Dendritic cell treated with granulocyte-macrophage colony-stimulating factor and Interleukin-4, amounts not matched to agents 40 ng/mL and 50 ng/mL, for 4 days (primary cell): ENCODE data around the gene ANKRD22.
A peak's percentile ranks its signal among the peaks of the same experiment; 100 is the strongest.

Source experiments
- H3K27ac Mint-ChIP-seq: one replicate; pipeline ENCODE4 v1.8.0; 2022; ENCODE audit warnings: mild to moderate bottlenecking, mixed read lengths
- H3K27me3 Mint-ChIP-seq: one replicate; pipeline ENCODE4 v1.8.0; 2022; ENCODE audit warnings: mild to moderate bottlenecking, mixed read lengths
- H3K36me3 Mint-ChIP-seq: one replicate; pipeline ENCODE4 v1.8.0; 2022; ENCODE audit warnings: low read depth, mixed read lengths
- H3K4me1 Mint-ChIP-seq: one replicate; pipeline ENCODE4 v1.8.0; 2022; ENCODE audit warnings: low read depth, mixed read lengths
- H3K4me3 Mint-ChIP-seq: one replicate; pipeline ENCODE4 v1.8.0; 2022; ENCODE audit warnings: mild to moderate bottlenecking, moderate library complexity, mixed read lengths
- H3K9me3 Mint-ChIP-seq: one replicate; pipeline ENCODE4 v1.8.0; 2022; ENCODE audit warnings: mixed read lengths
- intact Hi-C: fragments of 100-400 bp; cut with micrococcal nuclease; formaldehyde crosslinking; loops from one replicate; pipeline ENCODE4 v1.15.0; 2022

The ANKRD22 gene

GRCh38 chr10:88810196-88810961 lies 41.3 kb downstream of the ANKRD22 start:
- Mint-ChIP-seq H3K27me3 (peaks cover 8% of the 10 kb centered on the region), H3K4me1 (peaks cover 5% of the 10 kb centered on the region), H3K4me3 (no peak overlapping the region), H3K36me3 (no peaks in the 10 kb centered on the region), H3K9me3 (no peaks in the 10 kb centered on the region), H3K27ac (no peak overlapping the region)
- intact Hi-C loops = loop anchor here (1.0 kb wide), 1 partner anchor 122 kb away; no protein-coding TSS in a partner anchor

- Mint-ChIP-seq H3K9me3 (no peaks in the 10 kb centered on the region), H3K36me3 (no peaks in the 10 kb centered on the region), H3K4me1 (peaks cover 5% of the 10 kb centered on the region), H3K27me3 (peaks cover 8% of the 10 kb centered on the region), H3K27ac (no peak overlapping the region), H3K4me3 (no peak overlapping the region)
- intact Hi-C loops = loop anchor here (1.0 to 2.0 kb wide), 2 partner anchors 121 to 245 kb away; no protein-coding TSS in a partner anchor
Measured at GRCh38 chr10:88809621-88810020, 42.0 kb downstream of the ANKRD22 start.

GRCh38 chr10:88805924-88806323 lies 45.7 kb downstream of the ANKRD22 start:
- Mint-ChIP-seq H3K4me1 (no peaks in the 10 kb centered on the region), H3K9me3 (no peaks in the 10 kb centered on the region), H3K27me3 (peaks cover 5% of the 10 kb centered on the region), H3K4me3 (no peak overlapping the region), H3K36me3 (no peaks in the 10 kb centered on the region), H3K27ac (no peak overlapping the region)
- intact Hi-C loops = no loop called here

- H3K36me3 Mint-ChIP-seq = no peaks in the 10 kb centered on the region
- no peaks in the 10 kb centered on the region for H3K9me3 Mint-ChIP-seq
- peaks cover 5% of the 10 kb centered on the region for H3K27me3 Mint-ChIP-seq
- H3K4me3 Mint-ChIP-seq = no peak overlapping the region
- H3K27ac Mint-ChIP-seq = no peak overlapping the region
- intact Hi-C loops = no loop called here
- H3K4me1 Mint-ChIP-seq = no peaks in the 10 kb centered on the region
Measured at GRCh38 chr10:88805361-88805760, 46.3 kb downstream of the ANKRD22 start.

- Mint-ChIP-seq H3K27ac (no peak overlapping the region), H3K4me1 (no peaks in the 10 kb centered on the region), H3K27me3 (peaks cover 10% of the 10 kb centered on the region), H3K36me3 (no peaks in the 10 kb centered on the region), H3K9me3 (no peaks in the 10 kb centered on the region), H3K4me3 (no peak overlapping the region)
- intact Hi-C loops = no loop called here
Measured at GRCh38 chr10:88804083-88804812, 47.4 kb downstream of the ANKRD22 start.

GRCh38 chr10:88803641-88804040 lies 48.0 kb downstream of the ANKRD22 start:
- no peaks in the 10 kb centered on the region for H3K36me3 Mint-ChIP-seq
- no peak overlapping the region for H3K4me3 Mint-ChIP-seq
- H3K9me3 Mint-ChIP-seq = no peaks in the 10 kb centered on the region
- H3K27me3 Mint-ChIP-seq = peaks cover 10% of the 10 kb centered on the region
- H3K27ac Mint-ChIP-seq = no peak overlapping the region
- intact Hi-C loops = no loop called here
- no peaks in the 10 kb centered on the region for H3K4me1 Mint-ChIP-seq

GRCh38 chr10:88802523-88803285 lies 48.9 kb downstream of the ANKRD22 start, which contains the start of gene LIPM:
Gene LIPM (plus strand): TSS chr10:88802730. CDS start chr10:88802897, 167 bp downstream.
- Mint-ChIP-seq H3K36me3 (no peaks in the 10 kb centered on the region), H3K27me3 (peaks cover 17% of the 10 kb centered on the region), H3K4me1 (no peaks in the 10 kb centered on the region), H3K4me3 (no peak within 1 kb of the TSS), H3K27ac (no peak within 1 kb of the TSS), H3K9me3 (no peaks in the 10 kb centered on the region)
- intact Hi-C loops = no loop called here

- Mint-ChIP-seq H3K36me3 (no peaks in the 10 kb centered on the region), H3K9me3 (no peaks in the 10 kb centered on the region), H3K4me3 (no peak overlapping the region), H3K4me1 (no peaks in the 10 kb centered on the region), H3K27ac (no peak overlapping the region), H3K27me3 (peaks cover 22% of the 10 kb centered on the region)
- intact Hi-C loops = no loop called here
Measured at GRCh38 chr10:88800152-88801125, 51.2 kb downstream of the ANKRD22 start.

GRCh38 chr10:88794731-88795130 lies 56.9 kb downstream of the ANKRD22 start:
- Mint-ChIP-seq H3K9me3 (no peaks in the 10 kb centered on the region), H3K27me3 (peaks cover 25% of the 10 kb centered on the region)

GRCh38 chr10:88793712-88794299 lies 57.8 kb downstream of the ANKRD22 start:
- H3K27ac Mint-ChIP-seq = no peak overlapping the region

More at GRCh38 chr10:88794731-88795130, 56.9 kb downstream of the ANKRD22 start:
- intact Hi-C loops = no loop called here
- no peak overlapping the region for H3K4me3 Mint-ChIP-seq
- H3K36me3 Mint-ChIP-seq = no peaks in the 10 kb centered on the region
- H3K4me1 Mint-ChIP-seq = peaks cover 14% of the 10 kb centered on the region
- no peak overlapping the region for H3K27ac Mint-ChIP-seq

GRCh38 chr10:88792661-88793060 lies 59.0 kb downstream of the ANKRD22 start:
- no peaks in the 10 kb centered on the region for H3K36me3 Mint-ChIP-seq
- H3K9me3 Mint-ChIP-seq = no peaks in the 10 kb centered on the region
- intact Hi-C loops = no loop called here
- peak overlapping the region; percentile 17 for H3K27ac Mint-ChIP-seq
- peaks cover 14% of the 10 kb centered on the region for H3K4me1 Mint-ChIP-seq
- peaks cover 22% of the 10 kb centered on the region for H3K27me3 Mint-ChIP-seq
- H3K4me3 Mint-ChIP-seq = peak overlapping the region; percentile 45

More at GRCh38 chr10:88793712-88794299, 57.8 kb downstream of the ANKRD22 start:
- H3K4me1 Mint-ChIP-seq = peaks cover 14% of the 10 kb centered on the region
- H3K27me3 Mint-ChIP-seq = peaks cover 25% of the 10 kb centered on the region
- intact Hi-C loops = no loop called here
- no peak overlapping the region for H3K4me3 Mint-ChIP-seq
- H3K9me3 Mint-ChIP-seq = no peaks in the 10 kb centered on the region
- no peaks in the 10 kb centered on the region for H3K36me3 Mint-ChIP-seq

- Mint-ChIP-seq H3K36me3 (no peaks in the 10 kb centered on the region), H3K27ac (no peak overlapping the region), H3K9me3 (no peaks in the 10 kb centered on the region), H3K4me3 (no peak overlapping the region), H3K4me1 (peaks cover 14% of the 10 kb centered on the region), H3K27me3 (peaks cover 21% of the 10 kb centered on the region)
- intact Hi-C loops = no loop called here
Measured at GRCh38 chr10:88791924-88792323, 59.7 kb downstream of the ANKRD22 start.

- peaks cover 14% of the 10 kb centered on the region for H3K4me1 Mint-ChIP-seq
- H3K27me3 Mint-ChIP-seq = peaks cover 7% of the 10 kb centered on the region
- no peak overlapping the region for H3K4me3 Mint-ChIP-seq
- intact Hi-C loops = no loop called here
- no peaks in the 10 kb centered on the region for H3K9me3 Mint-ChIP-seq
- H3K27ac Mint-ChIP-seq = no peak overlapping the region
- no peaks in the 10 kb centered on the region for H3K36me3 Mint-ChIP-seq
Measured at GRCh38 chr10:88788924-88789323, 62.7 kb downstream of the ANKRD22 start.
